NOMO-1 treated with DMSO at 0.1 percent for 48 hours (cell line): Measurements from ENCODE around the gene BEST4.
A peak's percentile ranks its signal among the peaks of the same experiment; 100 is the strongest.
"Not testable (repeated sequence)": the region's sequence is repeated elsewhere in the genome, so short reads cannot be mapped to it uniquely, and the experiment has no call there.

Source experiments
- DNase-seq: peaks from one replicate; lab custom pipeline; 2025; ENCODE audit not compliant: unreplicated experiment; lab: John Stamatoyannopoulos, UW

The BEST4 gene

GRCh38 chr1:44788120-44788860 is at the start of gene BEST4:
TSS of gene BEST4 (minus strand) at chr1:44788170. CDS start at chr1:44787705, 465 bp downstream.
- no peak for DNase-seq

DNA sequence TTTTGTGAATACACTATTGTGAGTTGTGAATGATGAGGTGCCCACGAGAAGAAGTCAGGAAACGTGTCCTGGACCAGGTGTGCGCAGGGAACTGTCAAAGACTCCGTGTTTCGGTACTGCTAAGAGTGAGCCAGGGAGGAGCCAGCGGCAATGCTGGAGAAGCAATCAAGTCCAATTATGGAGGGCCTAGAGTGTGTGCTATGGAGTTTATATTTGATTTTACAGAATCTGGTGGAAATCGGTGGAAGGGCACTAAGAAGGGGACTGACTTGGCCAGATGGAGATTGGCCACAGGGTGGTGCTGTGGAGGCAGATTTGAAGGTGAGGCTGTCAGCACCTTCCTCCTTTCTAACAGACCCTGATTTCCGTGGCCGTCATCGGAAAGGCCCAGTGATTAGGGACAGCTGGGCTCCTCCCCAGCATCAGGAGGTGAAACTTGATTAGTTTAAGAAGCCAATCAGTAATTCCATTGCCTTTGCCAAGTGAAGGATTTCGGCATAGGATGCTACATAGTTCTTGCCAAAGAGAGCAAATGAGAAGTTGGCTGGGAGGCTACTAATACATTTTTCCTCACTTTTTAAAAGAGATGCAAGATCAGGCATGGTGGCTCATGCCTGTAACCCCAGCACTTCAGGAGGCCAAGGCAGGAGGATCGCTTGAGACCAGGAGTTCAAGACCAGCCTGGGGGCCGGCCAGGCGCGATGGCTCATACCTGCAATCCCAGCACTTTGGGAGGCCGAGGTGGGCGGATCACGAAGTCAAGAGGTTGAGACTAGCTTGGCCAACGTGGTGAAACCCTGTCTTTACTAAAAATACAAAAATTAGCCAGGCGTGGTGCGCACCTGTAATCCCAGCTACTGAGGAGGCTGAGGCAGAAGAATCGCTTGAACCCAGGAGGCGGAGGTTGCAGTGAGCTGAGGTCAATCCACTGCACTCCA is 48.0 kb upstream of the BEST4 start:
- peak; percentile 82 for DNase-seq

GRCh38 chr1:44834328-44834727 is 46.4 kb upstream of the BEST4 start:
- DNase-seq = no peak

GRCh38 chr1:44832056-44832705 is 44.2 kb upstream of the BEST4 start:
- DNase-seq = no peak

GRCh38 chr1:44831516-44831915 is 43.5 kb upstream of the BEST4 start:
- DNase-seq = no peak

- no peak for DNase-seq
These were observed 42.9 kb upstream of the BEST4 start for GRCh38 chr1:44830900-44831304.

- DNase-seq = no peak
These were observed 41.8 kb upstream of the BEST4 start for GRCh38 chr1:44829506-44830384.

GRCh38 chr1:44828841-44829440 is 41.0 kb upstream of the BEST4 start:
- no peak for DNase-seq

GRCh38 chr1:44828003-44828651 is 40.2 kb upstream of the BEST4 start:
- no peak for DNase-seq

DNA sequence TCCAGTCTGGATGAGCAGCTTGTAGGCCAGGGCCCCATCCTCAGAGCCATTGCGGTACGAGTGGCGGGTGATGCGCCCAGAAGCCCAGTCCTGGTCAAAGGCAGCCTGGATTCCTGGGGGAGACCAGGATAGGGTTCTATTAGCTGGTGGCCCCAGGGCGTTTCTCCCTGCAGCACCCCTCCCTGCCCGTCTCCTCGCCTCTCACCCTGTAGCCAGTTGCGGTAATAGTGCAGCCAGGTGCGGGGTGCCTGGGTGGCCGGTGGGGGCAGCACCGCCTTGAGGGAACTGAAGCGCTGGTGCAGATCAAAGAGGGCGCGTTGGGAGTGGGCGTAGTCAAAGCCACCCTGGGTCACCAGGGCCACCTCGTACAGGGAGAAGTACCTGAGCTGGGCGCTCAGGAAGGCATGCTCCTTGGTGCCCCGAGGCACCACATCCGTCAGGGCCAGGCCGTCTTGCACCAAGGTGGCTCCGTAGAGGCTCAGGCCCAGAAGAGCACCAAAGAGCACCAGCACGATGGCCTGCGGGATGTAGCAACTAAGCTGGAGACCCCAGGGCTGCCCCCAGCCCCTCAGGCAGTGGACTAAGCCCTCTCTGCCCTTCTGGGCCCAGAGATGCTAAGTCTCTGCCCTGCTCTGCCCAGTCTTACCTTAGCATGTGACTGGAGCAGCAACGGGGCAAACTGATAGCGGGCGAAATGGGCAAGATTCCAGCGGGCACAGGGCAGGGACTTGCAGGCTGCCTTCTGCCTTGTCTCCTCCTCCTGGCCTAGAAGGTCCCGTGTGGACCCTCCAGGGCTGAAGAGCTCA is 39.4 kb upstream of the BEST4 start:
- DNase-seq = no peak

GRCh38 chr1:44826375-44827196 is 38.6 kb upstream of the BEST4 start:
- peak; percentile 76 for DNase-seq

- DNase-seq = not testable (repeated sequence)
These were observed 36.4 kb upstream of the BEST4 start for GRCh38 chr1:44824392-44824791.

DNA sequence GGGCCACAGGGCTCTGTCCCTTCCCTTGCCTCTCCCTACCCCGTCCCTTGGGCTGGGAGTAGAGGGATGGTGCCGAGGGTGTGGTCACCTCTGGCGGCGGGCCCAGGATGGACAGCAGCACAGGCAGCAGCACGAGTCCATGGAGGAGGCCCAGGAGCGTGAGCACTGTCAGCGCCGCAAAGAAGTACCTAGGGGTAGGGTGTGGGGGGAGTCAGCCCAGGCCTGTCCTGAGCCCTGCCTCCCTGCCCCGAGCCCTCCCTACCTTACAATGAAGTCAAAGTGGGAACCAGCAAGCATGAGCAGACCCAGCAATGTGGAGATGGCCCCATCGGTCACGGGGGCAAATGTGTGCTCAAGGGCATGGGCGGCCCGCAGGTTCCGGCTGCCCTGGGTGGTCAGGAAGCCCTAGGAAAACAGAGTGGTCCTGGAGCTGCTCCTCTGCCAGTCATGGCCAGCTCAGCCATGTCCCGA is 35.0 kb upstream of the BEST4 start:
- no peak for DNase-seq

- no peak for DNase-seq
These were observed 34.2 kb upstream of the BEST4 start for GRCh38 chr1:44822131-44822701.

DNA sequence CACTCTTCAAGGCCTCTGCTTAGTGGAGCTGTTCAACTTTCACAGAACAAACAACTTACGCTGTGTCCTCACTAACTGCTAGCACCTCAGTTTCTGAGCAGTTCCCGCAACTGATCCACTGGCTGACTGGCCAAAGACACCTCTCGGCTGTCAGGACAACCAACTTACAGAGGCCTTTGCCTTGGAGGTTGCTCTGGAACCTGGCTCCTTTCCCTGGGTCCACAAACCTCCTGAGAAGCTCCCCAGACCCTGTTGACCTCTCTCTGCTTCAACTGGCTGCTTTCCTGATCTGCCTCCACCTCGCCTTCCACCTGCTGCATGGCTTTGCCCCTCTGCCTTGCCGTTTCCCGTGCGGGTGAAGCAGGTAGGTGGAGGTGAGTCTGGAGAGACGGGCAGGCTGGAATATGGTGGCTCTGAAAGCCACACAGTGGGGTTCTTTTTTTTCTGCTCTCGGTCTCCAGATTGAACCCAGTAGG is 33.3 kb upstream of the BEST4 start:
- DNase-seq = no peak

GRCh38 chr1:44820328-44821239 is 32.6 kb upstream of the BEST4 start:
- no peak for DNase-seq
